Measurements from ENCODE around the gene KSR2. TPM values are rescaled to one million over a fixed set of nuclear protein-coding genes. Genes with fewer than 3 reads are reported as not detected.

The KSR2 gene
- total RNA-seq, 1 donor from 2014 or later = not detected

DNA sequence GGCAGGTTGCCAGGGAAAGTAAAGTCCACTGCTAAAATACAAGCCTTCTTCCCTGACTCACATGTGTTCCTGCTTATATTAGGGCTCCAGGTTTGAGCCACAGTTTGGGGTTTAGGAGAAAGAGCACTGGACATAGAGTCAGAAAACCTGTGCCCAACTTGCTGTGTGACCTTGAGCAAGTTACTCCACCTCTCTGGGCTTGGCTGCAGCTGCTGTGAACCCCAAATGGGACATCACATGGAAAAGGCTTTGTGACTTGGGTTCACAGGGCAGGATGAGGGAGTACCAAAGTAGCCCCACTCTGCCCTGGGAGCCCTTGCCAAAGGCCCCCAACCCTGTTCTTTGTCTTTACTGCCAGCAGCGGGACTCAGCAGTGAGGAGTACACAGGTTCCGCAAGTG is 528.4 kb downstream of the KSR2 start:
- no peak for DNase-seq (ENCODE audit: low read depth)
- Histone ChIP-seq H3K27me3 (ENCODE audit: control insufficient read depth, insufficient read depth, low read length) (no peaks in the 10 kb centered on the region), H3K36me3 (ENCODE audit: control insufficient read depth, insufficient read depth, low read length) (no peaks in the 10 kb centered on the region), H3K4me3 (ENCODE audit: low read depth, low read length) (no peak overlapping the region)
- no peak for FAIRE-seq
- TF ChIP-seq CTCF (IDR thresholded peaks at IDR 0.05; ENCODE audit: insufficient read depth, low read length, severe bottlenecking) = no peak

DNA sequence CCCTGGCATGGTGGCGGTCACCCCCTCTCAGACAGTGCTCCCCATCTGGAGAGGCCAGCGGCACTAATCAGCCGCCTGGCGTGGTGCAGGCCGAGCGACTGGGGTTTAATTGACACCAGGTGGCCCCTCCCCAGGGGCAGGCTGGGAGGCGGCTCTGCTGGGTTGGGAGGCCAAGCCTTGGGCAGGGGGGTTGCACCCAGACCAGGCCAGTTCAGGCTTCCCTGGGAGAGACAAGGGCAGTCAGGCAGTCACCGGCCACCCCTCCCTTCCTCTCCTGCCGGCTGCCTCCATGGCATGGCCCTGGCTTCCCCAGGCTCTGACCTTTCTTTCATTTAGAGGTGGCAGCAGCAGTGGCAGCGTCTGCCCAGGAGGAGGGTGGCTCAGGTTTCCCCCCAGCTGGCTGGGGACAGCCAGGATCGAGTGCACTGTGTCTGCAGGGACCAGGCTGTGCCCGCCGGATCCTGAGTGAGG is 529.2 kb downstream of the KSR2 start:
- TF ChIP-seq CTCF (IDR thresholded peaks at IDR 0.05; ENCODE audit: insufficient read depth, low read length, severe bottlenecking) = no peak
- Histone ChIP-seq H3K27me3 (ENCODE audit: control insufficient read depth, insufficient read depth, low read length) (no peaks in the 10 kb centered on the region), H3K4me3 (ENCODE audit: low read depth, low read length) (no peak overlapping the region), H3K36me3 (ENCODE audit: control insufficient read depth, insufficient read depth, low read length) (no peaks in the 10 kb centered on the region)
- no peak for DNase-seq (ENCODE audit: low read depth)
- FAIRE-seq = no peak

GRCh38 chr12:117438809-117439208 is 530.0 kb downstream of the KSR2 start:
- no peak for TF ChIP-seq CTCF (IDR thresholded peaks at IDR 0.05; ENCODE audit: insufficient read depth, low read length, severe bottlenecking)
- no peak overlapping the region for H3K4me3 ChIP-seq (ENCODE audit: low read depth, low read length)
- FAIRE-seq = no peak
- no peaks in the 10 kb centered on the region for H3K36me3 ChIP-seq (ENCODE audit: control insufficient read depth, insufficient read depth, low read length)
- H3K27me3 ChIP-seq (ENCODE audit: control insufficient read depth, insufficient read depth, low read length) = no peaks in the 10 kb centered on the region
- no peak for DNase-seq (ENCODE audit: low read depth)

DNA sequence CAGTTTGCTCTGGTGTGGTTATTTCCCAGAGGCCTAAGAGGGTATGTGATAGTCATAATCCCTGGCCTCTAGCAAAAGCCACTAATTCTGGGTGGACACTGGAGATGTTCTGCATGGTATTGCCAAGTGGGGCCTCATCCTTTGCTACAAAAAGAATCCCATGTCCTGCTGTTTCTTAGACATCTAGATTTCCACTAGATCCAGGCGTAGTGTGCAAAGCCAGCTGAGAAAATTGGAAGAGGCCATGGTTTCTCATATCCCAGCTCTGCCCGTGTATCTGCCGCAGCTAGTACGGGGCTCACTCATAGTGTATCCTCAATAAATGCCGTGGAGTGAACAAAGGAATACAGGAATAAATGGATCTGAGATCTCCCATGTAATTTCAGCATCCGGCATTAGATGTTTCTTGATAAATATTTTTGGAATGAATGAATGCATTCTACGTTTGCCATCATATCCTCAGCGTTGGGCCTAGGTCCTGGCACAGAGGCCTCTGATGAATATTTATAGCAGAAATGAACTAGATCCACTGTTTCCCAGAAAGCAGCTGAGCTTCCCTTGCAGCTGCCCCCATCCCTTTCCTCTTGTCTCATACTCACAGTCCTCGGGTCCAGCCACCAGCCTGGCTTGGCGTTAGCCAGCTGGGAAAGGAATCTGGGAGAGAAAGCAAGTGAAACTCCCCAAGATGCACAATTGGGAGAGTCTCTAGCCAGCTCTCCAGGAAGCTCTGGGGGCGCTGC is 531.1 kb downstream of the KSR2 start:
- Histone ChIP-seq H3K4me3 (ENCODE audit: low read depth, low read length) (no peak overlapping the region), H3K27me3 (ENCODE audit: control insufficient read depth, insufficient read depth, low read length) (no peaks in the 10 kb centered on the region), H3K36me3 (ENCODE audit: control insufficient read depth, insufficient read depth, low read length) (no peaks in the 10 kb centered on the region)
- FAIRE-seq (no peak), DNase-seq (ENCODE audit: low read depth) (no peak)
- no peak for TF ChIP-seq CTCF (IDR thresholded peaks at IDR 0.05; ENCODE audit: insufficient read depth, low read length, severe bottlenecking)

GRCh38 chr12:117433878-117434277 is 534.9 kb downstream of the KSR2 start:
- Histone ChIP-seq H3K27me3 (ENCODE audit: control insufficient read depth, insufficient read depth, low read length) (no peaks in the 10 kb centered on the region), H3K36me3 (ENCODE audit: control insufficient read depth, insufficient read depth, low read length) (no peaks in the 10 kb centered on the region), H3K4me3 (ENCODE audit: low read depth, low read length) (no peak overlapping the region)
- no peak for TF ChIP-seq CTCF (IDR thresholded peaks at IDR 0.05; ENCODE audit: insufficient read depth, low read length, severe bottlenecking)
- peak; percentile 82 for FAIRE-seq
- DNase-seq (ENCODE audit: low read depth) = no peak

- no peaks in the 10 kb centered on the region for H3K36me3 ChIP-seq (ENCODE audit: control insufficient read depth, insufficient read depth, low read length)
- no peak for TF ChIP-seq CTCF (IDR thresholded peaks at IDR 0.05; ENCODE audit: insufficient read depth, low read length, severe bottlenecking)
- no peak overlapping the region for H3K4me3 ChIP-seq (ENCODE audit: low read depth, low read length)
- DNase-seq (ENCODE audit: low read depth) (no peak), FAIRE-seq (no peak)
- no peaks in the 10 kb centered on the region for H3K27me3 ChIP-seq (ENCODE audit: control insufficient read depth, insufficient read depth, low read length)
Observed at GRCh38 chr12:117430246-117430645, 538.5 kb downstream of the KSR2 start.
